Measurements from ENCODE around the gene IRX4.

IRX4 gene

GRCh38 chr5:1860949-1861348 is 21.8 kb downstream of the IRX4 start:
- DNase-seq (ENCODE audit: low read depth, low spot score), result no peak

GRCh38 chr5:1860021-1860610 is 22.6 kb downstream of the IRX4 start:
- H3K4me3 ChIP-seq (ENCODE audit: low read depth, low read length), result no peak overlapping the region
- in situ Hi-C loops (cut with HindIII; ENCODE audit: low sequenced_read_pairs), result no loop called here
- TF ChIP-seq CTCF (IDR thresholded peaks at IDR 0.05; ENCODE audit: low read depth, low read length), result no peak
- no peak for DNase-seq (ENCODE audit: low read depth, low spot score)

More at GRCh38 chr5:1860949-1861348, 21.8 kb downstream of the IRX4 start:
- in situ Hi-C loops (cut with HindIII; ENCODE audit: low sequenced_read_pairs), result no loop called here
- no peak for TF ChIP-seq CTCF (IDR thresholded peaks at IDR 0.05; ENCODE audit: low read depth, low read length)
- H3K4me3 ChIP-seq (ENCODE audit: low read depth, low read length), result no peak overlapping the region

- DNase-seq (ENCODE audit: low read depth, low spot score), result no peak
- no peak for TF ChIP-seq CTCF (IDR thresholded peaks at IDR 0.05; ENCODE audit: low read depth, low read length)
- in situ Hi-C loops (cut with HindIII; ENCODE audit: low sequenced_read_pairs), result no loop called here
These were observed 23.6 kb downstream of the IRX4 start for GRCh38 chr5:1859099-1859498.

GRCh38 chr5:1858436-1858835 is 24.3 kb downstream of the IRX4 start:
- no peak overlapping the region for H3K4me3 ChIP-seq (ENCODE audit: low read depth, low read length)
- DNase-seq (ENCODE audit: low read depth, low spot score), result no peak
- in situ Hi-C loops (cut with HindIII; ENCODE audit: low sequenced_read_pairs), result no loop called here
- no peak for TF ChIP-seq CTCF (IDR thresholded peaks at IDR 0.05; ENCODE audit: low read depth, low read length)

More at GRCh38 chr5:1859099-1859498, 23.6 kb downstream of the IRX4 start:
- no peak overlapping the region for H3K4me3 ChIP-seq (ENCODE audit: low read depth, low read length)

- no peak for TF ChIP-seq CTCF (IDR thresholded peaks at IDR 0.05; ENCODE audit: low read depth, low read length)
- DNase-seq (ENCODE audit: low read depth, low spot score), result no peak
- in situ Hi-C loops (cut with HindIII; ENCODE audit: low sequenced_read_pairs), result no loop called here
- H3K4me3 ChIP-seq (ENCODE audit: low read depth, low read length), result no peak overlapping the region
These were observed 25.5 kb downstream of the IRX4 start for GRCh38 chr5:1857256-1857600.

- H3K4me3 ChIP-seq (ENCODE audit: low read depth, low read length), result no peak overlapping the region
- TF ChIP-seq CTCF (IDR thresholded peaks at IDR 0.05; ENCODE audit: low read depth, low read length), result no peak
- in situ Hi-C loops (cut with HindIII; ENCODE audit: low sequenced_read_pairs), result no loop called here
- DNase-seq (ENCODE audit: low read depth, low spot score), result no peak
These were observed 26.0 kb downstream of the IRX4 start for GRCh38 chr5:1856596-1857255.
